Measurements from ENCODE around the gene CXCL13. TPM values are rescaled to one million over a fixed set of nuclear protein-coding genes. Genes with fewer than 3 reads are reported as not detected.
A peak's percentile ranks its signal among the peaks of the same experiment; 100 is the strongest.

CXCL13 gene
- total and polyA plus RNA-seq, 2 of the 13 experiments (the other 11 are each of a cell fraction or from before 2014, with no cell fraction given) = not detected

GRCh38 chr4:77636902-77637301, 31.3 kb downstream of the CXCL13 start (continued):
- TF ChIP-seq, protein P1, sequence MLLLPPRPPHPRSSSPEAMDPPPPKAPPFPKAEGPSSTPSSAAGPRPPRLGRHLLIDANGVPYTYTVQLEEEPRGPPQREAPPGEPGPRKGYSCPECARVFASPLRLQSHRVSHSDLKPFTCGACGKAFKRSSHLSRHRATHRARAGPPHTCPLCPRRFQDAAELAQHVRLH (CRISPR knock-in tag; IDR thresholded peaks at IDR 0.05; ENCODE audit: borderline replicate concordance, low read depth) = no peak
- TF ChIP-seq ZFP90 (CRISPR knock-in tag; IDR thresholded peaks at IDR 0.05; ENCODE audit: borderline replicate concordance) = no peak
- TF ChIP-seq CCDC6 (CRISPR knock-in tag; IDR thresholded peaks at IDR 0.05) = no peak
- TF ChIP-seq THYN1 (CRISPR knock-in tag; IDR thresholded peaks at IDR 0.05; ENCODE audit: borderline replicate concordance, low read depth) = no peak
- no peak for TF ChIP-seq HNF1B (CRISPR knock-in tag; IDR thresholded peaks at IDR 0.05)
- no peak for TF ChIP-seq NFYC (CRISPR knock-in tag; IDR thresholded peaks at IDR 0.05)
- TF ChIP-seq ZNF292 (CRISPR knock-in tag; IDR thresholded peaks at IDR 0.05; ENCODE audit: borderline replicate concordance, low read depth) = no peak
- TF ChIP-seq MLLT10 (CRISPR knock-in tag; IDR thresholded peaks at IDR 0.05) = no peak
- TF ChIP-seq ZZZ3 (CRISPR knock-in tag; IDR thresholded peaks at IDR 0.05; ENCODE audit: borderline replicate concordance) = peak; percentile 25; the same call in 1 of the 2 replicates
- no peak for TF ChIP-seq MYC (CRISPR knock-in tag; IDR thresholded peaks at IDR 0.05; ENCODE audit: borderline replicate concordance)
- peak; percentile 45; the same call in 1 of the 2 replicates for TF ChIP-seq KDM2A (CRISPR knock-in tag; IDR thresholded peaks at IDR 0.05; ENCODE audit: borderline replicate concordance, low read depth)
- TF ChIP-seq TARDBP (CRISPR knock-in tag; IDR thresholded peaks at IDR 0.05) = no peak
- TF ChIP-seq, protein P2, sequence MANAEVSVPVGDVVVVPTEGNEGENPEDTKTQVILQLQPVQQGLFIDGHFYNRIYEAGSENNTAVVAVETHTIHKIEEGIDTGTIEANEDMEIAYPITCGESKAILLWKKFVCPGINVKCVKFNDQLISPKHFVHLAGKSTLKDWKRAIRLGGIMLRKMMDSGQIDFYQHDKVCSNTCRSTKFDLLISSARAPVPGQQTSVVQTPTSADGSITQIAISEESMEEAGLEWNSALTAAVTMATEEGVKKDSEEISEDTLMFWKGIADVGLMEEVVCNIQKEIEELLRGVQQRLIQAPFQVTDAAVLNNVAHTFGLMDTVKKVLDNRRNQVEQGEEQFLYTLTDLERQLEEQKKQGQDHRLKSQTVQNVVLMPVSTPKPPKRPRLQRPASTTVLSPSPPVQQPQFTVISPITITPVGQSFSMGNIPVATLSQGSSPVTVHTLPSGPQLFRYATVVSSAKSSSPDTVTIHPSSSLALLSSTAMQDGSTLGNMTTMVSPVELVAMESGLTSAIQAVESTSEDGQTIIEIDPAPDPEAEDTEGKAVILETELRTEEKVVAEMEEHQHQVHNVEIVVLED (CRISPR knock-in tag; IDR thresholded peaks at IDR 0.05; ENCODE audit: borderline replicate concordance) = no peak
- TF ChIP-seq, protein P3, sequence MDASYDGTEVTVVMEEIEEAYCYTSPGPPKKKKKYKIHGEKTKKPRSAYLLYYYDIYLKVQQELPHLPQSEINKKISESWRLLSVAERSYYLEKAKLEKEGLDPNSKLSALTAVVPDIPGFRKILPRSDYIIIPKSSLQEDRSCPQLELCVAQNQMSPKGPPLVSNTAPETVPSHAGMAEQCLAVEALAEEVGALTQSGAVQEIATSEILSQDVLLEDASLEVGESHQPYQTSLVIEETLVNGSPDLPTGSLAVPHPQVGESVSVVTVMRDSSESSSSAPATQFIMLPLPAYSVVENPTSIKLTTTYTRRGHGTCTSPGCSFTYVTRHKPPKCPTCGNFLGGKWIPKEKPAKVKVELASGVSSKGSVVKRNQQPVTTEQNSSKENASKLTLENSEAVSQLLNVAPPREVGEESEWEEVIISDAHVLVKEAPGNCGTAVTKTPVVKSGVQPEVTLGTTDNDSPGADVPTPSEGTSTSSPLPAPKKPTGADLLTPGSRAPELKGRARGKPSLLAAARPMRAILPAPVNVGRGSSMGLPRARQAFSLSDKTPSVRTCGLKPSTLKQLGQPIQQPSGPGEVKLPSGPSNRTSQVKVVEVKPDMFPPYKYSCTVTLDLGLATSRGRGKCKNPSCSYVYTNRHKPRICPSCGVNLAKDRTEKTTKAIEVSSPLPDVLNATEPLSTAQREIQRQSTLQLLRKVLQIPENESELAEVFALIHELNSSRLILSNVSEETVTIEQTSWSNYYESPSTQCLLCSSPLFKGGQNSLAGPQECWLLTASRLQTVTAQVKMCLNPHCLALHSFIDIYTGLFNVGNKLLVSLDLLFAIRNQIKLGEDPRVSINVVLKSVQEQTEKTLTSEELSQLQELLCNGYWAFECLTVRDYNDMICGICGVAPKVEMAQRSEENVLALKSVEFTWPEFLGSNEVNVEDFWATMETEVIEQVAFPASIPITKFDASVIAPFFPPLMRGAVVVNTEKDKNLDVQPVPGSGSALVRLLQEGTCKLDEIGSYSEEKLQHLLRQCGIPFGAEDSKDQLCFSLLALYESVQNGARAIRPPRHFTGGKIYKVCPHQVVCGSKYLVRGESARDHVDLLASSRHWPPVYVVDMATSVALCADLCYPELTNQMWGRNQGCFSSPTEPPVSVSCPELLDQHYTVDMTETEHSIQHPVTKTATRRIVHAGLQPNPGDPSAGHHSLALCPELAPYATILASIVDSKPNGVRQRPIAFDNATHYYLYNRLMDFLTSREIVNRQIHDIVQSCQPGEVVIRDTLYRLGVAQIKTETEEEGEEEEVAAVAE (CRISPR knock-in tag; IDR thresholded peaks at IDR 0.05; ENCODE audit: borderline replicate concordance) = peak; percentile 68; the same call in 1 of the 2 replicates
- no peak for TF ChIP-seq DDIT3 (CRISPR knock-in tag; IDR thresholded peaks at IDR 0.05)
- TF ChIP-seq ZNF354B (CRISPR knock-in tag; IDR thresholded peaks at IDR 0.05) = no peak
- TF ChIP-seq ZKSCAN5 (CRISPR knock-in tag; IDR thresholded peaks at IDR 0.05) = no peak
- TF ChIP-seq SP2 (CRISPR knock-in tag; IDR thresholded peaks at IDR 0.05) = no peak
- peak; percentile 72; the same call in 1 of the 2 replicates for TF ChIP-seq ZNF12 (CRISPR knock-in tag; IDR thresholded peaks at IDR 0.05)
- no peak for TF ChIP-seq ZNF10 (CRISPR knock-in tag; IDR thresholded peaks at IDR 0.05; ENCODE audit: borderline replicate concordance, low read depth)
- no peak for TF ChIP-seq KDM3A (CRISPR knock-in tag; IDR thresholded peaks at IDR 0.05; ENCODE audit: low read depth)
- TF ChIP-seq ZNF775 (CRISPR knock-in tag; IDR thresholded peaks at IDR 0.05; ENCODE audit: borderline replicate concordance) = no peak
- no peak for TF ChIP-seq ISX (CRISPR knock-in tag; conservative IDR thresholded peaks at IDR 0.05)
